Measurements from ENCODE around the gene SLC39A7. TPM values are rescaled to one million over a fixed set of nuclear protein-coding genes. Genes with fewer than 3 reads are reported as not detected.

Gene SLC39A7, protein sequence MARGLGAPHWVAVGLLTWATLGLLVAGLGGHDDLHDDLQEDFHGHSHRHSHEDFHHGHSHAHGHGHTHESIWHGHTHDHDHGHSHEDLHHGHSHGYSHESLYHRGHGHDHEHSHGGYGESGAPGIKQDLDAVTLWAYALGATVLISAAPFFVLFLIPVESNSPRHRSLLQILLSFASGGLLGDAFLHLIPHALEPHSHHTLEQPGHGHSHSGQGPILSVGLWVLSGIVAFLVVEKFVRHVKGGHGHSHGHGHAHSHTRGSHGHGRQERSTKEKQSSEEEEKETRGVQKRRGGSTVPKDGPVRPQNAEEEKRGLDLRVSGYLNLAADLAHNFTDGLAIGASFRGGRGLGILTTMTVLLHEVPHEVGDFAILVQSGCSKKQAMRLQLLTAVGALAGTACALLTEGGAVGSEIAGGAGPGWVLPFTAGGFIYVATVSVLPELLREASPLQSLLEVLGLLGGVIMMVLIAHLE
- total RNA-seq: 100 to 1,000 TPM in 1 of 2 donors, 10 to 100 TPM in 1; 71.3 to 106 TPM

GRCh38 chr6:33200219-33201146, at the start of gene SLC39A7, which contains the start of gene RXRB:
SLC39A7 (plus strand) TSS chr6:33200867; CDS start chr6:33201246, 379 bp downstream.
RXRB (minus strand) TSS chr6:33200665; CDS start chr6:33200476, 189 bp downstream.
- H3K36me3 ChIP-seq: peaks cover 31% of the 10 kb centered on the region
- DNase-seq (ENCODE audit: low spot score): peak; percentile 99
- H3K27ac ChIP-seq: peak within 1 kb of the TSS; percentile 97 to 99
- ATAC-seq (ENCODE audit: insufficient number of reproducible peaks, low FRiP score, low read depth): peak; percentile 90
- peak within 1 kb of the TSS; percentile 99 for H3K4me3 ChIP-seq
- H3K9me3 ChIP-seq: no peaks in the 10 kb centered on the region
- no peaks in the 10 kb centered on the region for H3K27me3 ChIP-seq (replicated peaks; ENCODE audit: insufficient read depth)
- peaks cover 29 to 55% of the 10 kb centered on the region in 2 donors for H3K4me1 ChIP-seq (ENCODE audit: control insufficient read depth in 1 of 2, low read depth in 2 of 2)
- TF ChIP-seq CTCF (IDR thresholded peaks at IDR 0.05): no peak

DNA sequence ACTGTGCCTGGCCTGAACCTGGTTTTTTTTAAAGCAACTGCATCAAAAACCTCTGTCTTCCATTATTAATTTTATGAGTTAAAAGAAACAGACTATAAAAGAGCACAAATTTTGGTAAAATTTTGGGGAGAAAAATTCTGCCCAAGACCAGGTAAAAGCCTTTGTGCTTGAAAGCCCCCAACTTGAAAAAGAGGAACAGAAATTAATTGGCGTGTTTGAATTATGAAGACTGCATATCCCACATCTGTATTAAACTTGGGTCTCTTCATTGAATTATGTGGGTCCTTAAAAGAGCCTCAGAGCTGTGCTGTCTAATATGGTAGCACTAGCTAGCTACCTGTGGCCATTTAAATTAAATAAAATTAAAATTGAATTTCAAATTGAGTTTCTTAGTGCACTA, 49.6 kb upstream of the SLC39A7 start:
- Histone ChIP-seq H3K4me1 (ENCODE audit: control insufficient read depth in 1 of 2, low read depth in 2 of 2) (no peaks in the 10 kb centered on the region), H3K9me3 (peaks cover 4% of the 10 kb centered on the region), H3K27me3 (replicated peaks; ENCODE audit: insufficient read depth) (no peaks in the 10 kb centered on the region), H3K36me3 (no peaks in the 10 kb centered on the region), H3K27ac (no peak overlapping the region), H3K4me3 (no peak overlapping the region)
- no peak for DNase-seq (ENCODE audit: low spot score)
- no peak for TF ChIP-seq CTCF (IDR thresholded peaks at IDR 0.05)
- ATAC-seq (ENCODE audit: insufficient number of reproducible peaks, low FRiP score, low read depth): no peak

- Histone ChIP-seq H3K4me3 (no peak overlapping the region), H3K27me3 (replicated peaks; ENCODE audit: insufficient read depth) (no peaks in the 10 kb centered on the region), H3K4me1 (ENCODE audit: control insufficient read depth in 1 of 2, low read depth in 2 of 2) (no peaks in the 10 kb centered on the region), H3K36me3 (no peaks in the 10 kb centered on the region), H3K9me3 (peaks cover 4% of the 10 kb centered on the region), H3K27ac (no peak overlapping the region)
- no peak for TF ChIP-seq CTCF (IDR thresholded peaks at IDR 0.05)
- ATAC-seq (ENCODE audit: insufficient number of reproducible peaks, low FRiP score, low read depth): no peak
- DNase-seq (ENCODE audit: low spot score): no peak
Observed at GRCh38 chr6:33154349-33154748, 46.3 kb upstream of the SLC39A7 start.

GRCh38 chr6:33156561-33156960, 44.1 kb upstream of the SLC39A7 start:
- Histone ChIP-seq H3K4me1 (ENCODE audit: control insufficient read depth in 1 of 2, low read depth in 2 of 2) (peaks cover 0 to 9% of the 10 kb centered on the region in 2 donors), H3K36me3 (no peaks in the 10 kb centered on the region), H3K27ac (no peak overlapping the region), H3K4me3 (no peak overlapping the region), H3K27me3 (replicated peaks; ENCODE audit: insufficient read depth) (no peaks in the 10 kb centered on the region), H3K9me3 (peaks cover 4% of the 10 kb centered on the region)
- no peak for TF ChIP-seq CTCF (IDR thresholded peaks at IDR 0.05)
- ATAC-seq (ENCODE audit: insufficient number of reproducible peaks, low FRiP score, low read depth) (no peak), DNase-seq (ENCODE audit: low spot score) (no peak)

DNA sequence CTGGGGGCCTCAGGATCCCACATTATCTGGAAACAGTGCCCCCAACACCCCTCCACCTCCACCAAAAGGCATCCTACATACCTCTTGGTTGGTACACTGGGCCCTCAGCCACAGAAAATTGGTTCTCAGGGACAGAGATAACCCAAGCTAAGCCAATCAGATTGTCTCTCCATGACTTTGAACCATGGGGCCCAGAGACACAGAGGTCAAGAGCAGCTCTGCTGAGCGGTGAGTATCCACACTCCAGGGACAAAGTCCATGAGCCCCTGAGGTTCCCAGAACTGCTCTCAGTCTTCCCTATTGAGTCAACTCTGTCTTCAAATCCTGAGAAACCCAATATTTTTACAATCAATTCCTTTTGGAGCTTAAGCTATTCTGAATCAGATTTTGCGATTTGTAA, 43.7 kb upstream of the SLC39A7 start:
- no peaks in the 10 kb centered on the region for H3K27me3 ChIP-seq (replicated peaks; ENCODE audit: insufficient read depth)
- H3K4me3 ChIP-seq: no peak overlapping the region
- H3K36me3 ChIP-seq: no peaks in the 10 kb centered on the region
- H3K27ac ChIP-seq: no peak overlapping the region
- ATAC-seq (ENCODE audit: insufficient number of reproducible peaks, low FRiP score, low read depth) (no peak), DNase-seq (ENCODE audit: low spot score) (no peak)
- H3K9me3 ChIP-seq: peaks cover 4% of the 10 kb centered on the region
- H3K4me1 ChIP-seq (ENCODE audit: control insufficient read depth in 1 of 2, low read depth in 2 of 2): peaks cover 0 to 9% of the 10 kb centered on the region in 2 donors
- TF ChIP-seq CTCF (IDR thresholded peaks at IDR 0.05): no peak

Data from thoracic aorta (tissue), 2 donors.